ENCODE measurements around the gene BABAM2. TPM values are rescaled to one million over a fixed set of nuclear protein-coding genes. Genes with fewer than 3 reads are reported as not detected.

The BABAM2 gene
- total RNA-seq, 1 experiment from 2014 or later, result 58.8 TPM

- DNase-seq (ENCODE audit: extremely low read depth, low read depth), result no peak
Measured at GRCh38 chr2:27940090-27940671, 49.7 kb downstream of the BABAM2 start.

GRCh38 chr2:27940982-27941381 lies 50.5 kb downstream of the BABAM2 start:
- no peak for DNase-seq (ENCODE audit: extremely low read depth, low read depth)

GRCh38 chr2:27942612-27943547 lies 52.4 kb downstream of the BABAM2 start:
- DNase-seq (ENCODE audit: extremely low read depth, low read depth), result no peak

- no peak for DNase-seq (ENCODE audit: extremely low read depth, low read depth)
Measured at GRCh38 chr2:27946530-27947060, 56.1 kb downstream of the BABAM2 start.

GRCh38 chr2:27952070-27952469 lies 61.5 kb downstream of the BABAM2 start:
- DNase-seq (ENCODE audit: extremely low read depth, low read depth), result no peak

- no peak for DNase-seq (ENCODE audit: extremely low read depth, low read depth)
Measured at GRCh38 chr2:27953077-27953476, 62.5 kb downstream of the BABAM2 start.

- DNase-seq (ENCODE audit: extremely low read depth, low read depth), result no peak
Measured at GRCh38 chr2:27954221-27954673, 63.7 kb downstream of the BABAM2 start.

- peak; percentile 84 for DNase-seq (ENCODE audit: extremely low read depth, low read depth)
Measured at GRCh38 chr2:27954771-27955383, 64.3 kb downstream of the BABAM2 start.

GRCh38 chr2:27955384-27956161 lies 65.0 kb downstream of the BABAM2 start:
- DNase-seq (ENCODE audit: extremely low read depth, low read depth), result no peak

- DNase-seq (ENCODE audit: extremely low read depth, low read depth), result no peak
Measured at GRCh38 chr2:27956888-27957287, 66.4 kb downstream of the BABAM2 start.

GRCh38 chr2:27958711-27959378 lies 68.3 kb downstream of the BABAM2 start:
- DNase-seq (ENCODE audit: extremely low read depth, low read depth), result no peak

- DNase-seq (ENCODE audit: extremely low read depth, low read depth), result peak; percentile 40
Measured at GRCh38 chr2:27959496-27959895, 69.0 kb downstream of the BABAM2 start.

- DNase-seq (ENCODE audit: extremely low read depth, low read depth), result no peak
Measured at GRCh38 chr2:27960237-27960912, 69.8 kb downstream of the BABAM2 start.

GRCh38 chr2:27962006-27962405 lies 71.5 kb downstream of the BABAM2 start:
- no peak for DNase-seq (ENCODE audit: extremely low read depth, low read depth)

- no peak for DNase-seq (ENCODE audit: extremely low read depth, low read depth)
Measured at GRCh38 chr2:27963472-27963871, 72.9 kb downstream of the BABAM2 start.

GRCh38 chr2:27964067-27964466 lies 73.5 kb downstream of the BABAM2 start:
- no peak for DNase-seq (ENCODE audit: extremely low read depth, low read depth)

GRCh38 chr2:27965841-27966240 lies 75.3 kb downstream of the BABAM2 start:
- no peak for DNase-seq (ENCODE audit: extremely low read depth, low read depth)

- DNase-seq (ENCODE audit: extremely low read depth, low read depth), result no peak
Measured at GRCh38 chr2:27966466-27966865, 75.9 kb downstream of the BABAM2 start.

- no peak for DNase-seq (ENCODE audit: extremely low read depth, low read depth)
Measured at GRCh38 chr2:27967076-27967475, 76.5 kb downstream of the BABAM2 start.
